Neural cell (in vitro differentiated cells): ENCODE measurements around the gene ZNF462. TPM values are rescaled to one million over a fixed set of nuclear protein-coding genes. Genes with fewer than 3 reads are reported as not detected.

Experiments
- H2AFZ ChIP-seq: fragments of 200-600, 300-800 bp; sonication (generic), shearing (Covaris generic); 2 replicates; pipeline ENCODE4 v1.6.0; 2014; ENCODE audit warnings: low read depth, mild to moderate bottlenecking, antibody characterized with exemption, low read length, moderate library complexity
- H3F3A ChIP-seq: fragments of 200-600 bp; shearing (Covaris generic); 2 replicates; pipeline ENCODE4 v1.6.1; 2016; ENCODE audit warnings: mild to moderate bottlenecking, moderate library complexity, mixed read lengths, antibody characterized with exemption, low read length; ENCODE audit not compliant: insufficient read depth, poor library complexity, severe bottlenecking
- H3K27ac ChIP-seq: fragments of 200-600, 300-800 bp; sonication (generic), shearing (Covaris generic); 2 replicates; pipeline ENCODE4 v1.5.1; 2014; ENCODE audit warnings: mild to moderate bottlenecking, low read length, moderate library complexity
- H3K27me3 ChIP-seq: fragments of 300-800, 200-600 bp; sonication (generic), shearing (Covaris generic); 2 replicates; pipeline ENCODE4 v1.6.0; 2014; ENCODE audit warnings: mild to moderate bottlenecking, low read depth, low read length, moderate library complexity; ENCODE audit not compliant: insufficient read depth
- H3K36me3 ChIP-seq: fragments of 300-800, 200-600 bp; sonication (generic), shearing (Covaris generic); 2 replicates; pipeline ENCODE4 v1.5.1; 2014; ENCODE audit warnings: mild to moderate bottlenecking, antibody characterized with exemption, low read length, moderate library complexity; ENCODE audit not compliant: insufficient read depth
- H3K4me2 ChIP-seq: fragments of 300-800, 200-600 bp; sonication (generic), shearing (Covaris generic); 2 replicates; pipeline ENCODE4 v1.6.0; 2014; ENCODE audit warnings: mild to moderate bottlenecking, low read length
- H3K4me3 ChIP-seq: fragments of 300-800, 200-600 bp; sonication (generic), shearing (Covaris generic); 2 replicates; pipeline ENCODE4 v1.5.1; 2014; ENCODE audit warnings: mild to moderate bottlenecking, low read length, moderate library complexity
- H3K79me2 ChIP-seq: fragments of 200-600 bp; shearing (Covaris generic); replicated peaks from 2 replicates; pipeline ENCODE4 v1.6.0; 2014; ENCODE audit warnings: mild to moderate bottlenecking, low read length, moderate library complexity; ENCODE audit not compliant: insufficient read depth
- H3K9ac ChIP-seq: fragments of 300-800, 200-600 bp; sonication (generic), shearing (Covaris generic); 2 replicates; pipeline ENCODE4 v1.6.1; 2016; ENCODE audit warnings: mild to moderate bottlenecking, low read length, mixed read lengths
- H3K9me2 ChIP-seq: fragments of 200-600 bp; shearing (Covaris generic); 2 replicates; pipeline ENCODE4 v1.6.1; 2016; ENCODE audit warnings: mild to moderate bottlenecking, low read length, mixed read lengths; ENCODE audit not compliant: insufficient read depth
- H3K9me3 ChIP-seq: fragments of 200-600, 300-800 bp; sonication (generic), shearing (Covaris generic); 2 replicates; pipeline ENCODE4 v1.6.1; 2016; ENCODE audit warnings: mild to moderate bottlenecking, mixed run types, low read length, moderate library complexity, mixed read lengths
- H4K20me1 ChIP-seq: fragments of 200-600 bp; shearing (Covaris generic); 2 replicates; pipeline ENCODE4 v1.6.1; 2016; ENCODE audit warnings: mild to moderate bottlenecking, mixed run types; ENCODE audit not compliant: insufficient read depth
- CTCF ChIP-seq: fragments of 450-650 bp; IDR thresholded peaks from 2 replicates; pipeline ENCODE4 v1.5.1; 2014; ENCODE audit warnings: antibody characterized with exemption, mild to moderate bottlenecking, moderate library complexity; ENCODE audit not compliant: poor library complexity, severe bottlenecking
- EP300 ChIP-seq: fragments of 450-650 bp; conservative IDR thresholded peaks from 2 replicates; pipeline ENCODE4 v1.6.1; 2014; ENCODE audit warnings: antibody characterized with exemption, mild to moderate bottlenecking, moderate library complexity; ENCODE audit not compliant: poor library complexity, severe bottlenecking
- EZH2 ChIP-seq: fragments of 200-600, 300-800 bp; shearing (Covaris generic), sonication (generic); IDR thresholded peaks from 2 replicates; pipeline ENCODE4 v1.6.1; 2014; ENCODE audit warnings: antibody characterized with exemption, low read length, borderline replicate concordance, mild to moderate bottlenecking; ENCODE audit not compliant: insufficient read depth, poor library complexity, severe bottlenecking
- MXI1 ChIP-seq: fragments of 450-650 bp; conservative IDR thresholded peaks from 2 replicates; pipeline ENCODE4 v1.6.1; 2014; ENCODE audit warnings: antibody characterized with exemption, mild to moderate bottlenecking; ENCODE audit not compliant: poor library complexity, severe bottlenecking
- POLR2AphosphoS5 ChIP-seq: IDR thresholded peaks from 2 replicates; pipeline ENCODE4 v1.6.1; 2012
- RAD21 ChIP-seq: fragments of 450-650 bp; conservative IDR thresholded peaks from 2 replicates; pipeline ENCODE4 v1.6.1; 2014; ENCODE audit warnings: antibody characterized with exemption, mild to moderate bottlenecking, moderate library complexity
- REST ChIP-seq: IDR thresholded peaks from 2 replicates; pipeline ENCODE4 v1.6.1; 2012; ENCODE audit warnings: borderline replicate concordance
- SMC3 ChIP-seq: fragments of 450-650 bp; conservative IDR thresholded peaks from 2 replicates; pipeline ENCODE4 v1.6.1; 2014; ENCODE audit warnings: antibody characterized with exemption, mild to moderate bottlenecking, moderate library complexity; ENCODE audit not compliant: poor library complexity
- TAF1 ChIP-seq: IDR thresholded peaks from 2 replicates; pipeline ENCODE4 v1.6.1; 2012; ENCODE audit warnings: low read depth
- polyA plus RNA-seq: library from polyadenylated mRNA; depleted of rRNA; stranded (reverse); fragments of >200 nt; gene quantifications from 2 replicates; pipeline ENCODE4 v1.2.3, GENCODE V29; 2014

Gene ZNF462
- polyA plus RNA-seq, 1 donor from 2014 or later = 9.1 TPM

GRCh38 chr9:106911951-106912350 is 49.0 kb downstream of the ZNF462 start:
- no peak for TF ChIP-seq POLR2AphosphoS5
- no peak for TF ChIP-seq EP300
- TF ChIP-seq MXI1 = no peak
- no peak for TF ChIP-seq TAF1
- no peak for TF ChIP-seq EZH2
- no peak for TF ChIP-seq REST
- no peak for TF ChIP-seq SMC3
- TF ChIP-seq RAD21 = no peak
- TF ChIP-seq CTCF = no peak
- Histone ChIP-seq H2AFZ (no peak overlapping the region), H3K9ac (no peak overlapping the region), H3K27me3 (no peaks in the 10 kb centered on the region), H3K79me2 (peaks cover 90% of the 10 kb centered on the region), H3K4me2 (no peak overlapping the region), H3K4me3 (no peak overlapping the region), H3K36me3 (no peaks in the 10 kb centered on the region), H3F3A (no peaks in the 10 kb centered on the region), H3K9me2 (no peaks in the 10 kb centered on the region), H3K27ac (no peak overlapping the region), H4K20me1 (no peaks in the 10 kb centered on the region), H3K9me3 (no peaks in the 10 kb centered on the region)

- Histone ChIP-seq H3K79me2 (peaks cover 89% of the 10 kb centered on the region), H3K27me3 (no peaks in the 10 kb centered on the region), H3K9me3 (no peaks in the 10 kb centered on the region), H3K36me3 (no peaks in the 10 kb centered on the region), H3K9me2 (no peaks in the 10 kb centered on the region), H3K4me2 (no peak overlapping the region), H2AFZ (no peak overlapping the region), H3K4me3 (no peak overlapping the region), H3F3A (no peaks in the 10 kb centered on the region), H3K27ac (no peak overlapping the region), H3K9ac (no peak overlapping the region), H4K20me1 (no peaks in the 10 kb centered on the region)
- TF ChIP-seq CTCF = no peak
- no peak for TF ChIP-seq MXI1
- no peak for TF ChIP-seq SMC3
- no peak for TF ChIP-seq EZH2
- no peak for TF ChIP-seq TAF1
- TF ChIP-seq REST = no peak
- TF ChIP-seq RAD21 = no peak
Measured at GRCh38 chr9:106913276-106913675, 50.3 kb downstream of the ZNF462 start.
